Measurements from ENCODE around the gene BATF3. TPM values are rescaled to one million over a fixed set of nuclear protein-coding genes. Genes with fewer than 3 reads are reported as not detected.

The BATF3 gene
- total RNA-seq, 4 donors from 2014 or later: 0.38 to 5.1 TPM; not detected in 2

GRCh38 chr1:212683357-212683722, 16.3 kb downstream of the BATF3 start:
- H3K4me3 ChIP-seq: no peak overlapping the region
- TF ChIP-seq POLR2A (IDR thresholded peaks at IDR 0.05) (no peak), CTCF (IDR thresholded peaks at IDR 0.05 in 4 of 5, conservative IDR thresholded peaks at IDR 0.05 in 1 of 5) (no peak)
- no peak for ATAC-seq
- no peaks in the 10 kb centered on the region for H3K27me3 ChIP-seq
- intact Hi-C loops (cut with DNase I; ENCODE audit: low total_unique reads): no loop called here
- in situ Hi-C loops (cut with MboI; ENCODE audit: low sequenced_read_pairs in 4 of 4): no loop called here
- no peak overlapping the region for H3K27ac ChIP-seq
- H3K36me3 ChIP-seq: no peaks in the 10 kb centered on the region
- H3K9me3 ChIP-seq: no peaks in the 10 kb centered on the region
- H3K4me1 ChIP-seq: no peaks in the 10 kb centered on the region
- no peak for DNase-seq

- Histone ChIP-seq H3K4me3 (no peak overlapping the region), H3K9me3 (no peaks in the 10 kb centered on the region), H3K4me1 (no peaks in the 10 kb centered on the region), H3K27ac (no peak overlapping the region), H3K27me3 (no peaks in the 10 kb centered on the region), H3K36me3 (no peaks in the 10 kb centered on the region)
- intact Hi-C loops (cut with DNase I; ENCODE audit: low total_unique reads) (no loop called here), in situ Hi-C loops (cut with MboI; ENCODE audit: low sequenced_read_pairs in 4 of 4) (no loop called here)
- no peak for ATAC-seq
- TF ChIP-seq CTCF (IDR thresholded peaks at IDR 0.05 in 4 of 5, conservative IDR thresholded peaks at IDR 0.05 in 1 of 5) (no peak), POLR2A (IDR thresholded peaks at IDR 0.05) (no peak)
- no peak for DNase-seq
Measured at GRCh38 chr1:212680680-212681389, 18.8 kb downstream of the BATF3 start.

GRCh38 chr1:212678456-212679410, 20.9 kb downstream of the BATF3 start:
- no peak overlapping the region for H3K4me3 ChIP-seq
- no peak overlapping the region for H3K27ac ChIP-seq
- H3K36me3 ChIP-seq: no peaks in the 10 kb centered on the region
- DNase-seq (no peak), ATAC-seq (no peak)
- in situ Hi-C loops (cut with MboI; ENCODE audit: low sequenced_read_pairs in 4 of 4): no loop called here
- no peaks in the 10 kb centered on the region for H3K9me3 ChIP-seq
- intact Hi-C loops (cut with DNase I; ENCODE audit: low total_unique reads): no loop called here
- no peaks in the 10 kb centered on the region for H3K4me1 ChIP-seq
- no peaks in the 10 kb centered on the region for H3K27me3 ChIP-seq
- TF ChIP-seq POLR2A (IDR thresholded peaks at IDR 0.05) (no peak), CTCF (IDR thresholded peaks at IDR 0.05 in 4 of 5, conservative IDR thresholded peaks at IDR 0.05 in 1 of 5) (no peak)

GRCh38 chr1:212677573-212677972, 22.1 kb downstream of the BATF3 start:
- ATAC-seq (no peak), DNase-seq (no peak)
- Histone ChIP-seq H3K27me3 (no peaks in the 10 kb centered on the region), H3K4me1 (no peaks in the 10 kb centered on the region), H3K36me3 (no peaks in the 10 kb centered on the region), H3K4me3 (no peak overlapping the region), H3K27ac (no peak overlapping the region), H3K9me3 (no peaks in the 10 kb centered on the region)
- intact Hi-C loops (cut with DNase I; ENCODE audit: low total_unique reads): no loop called here
- TF ChIP-seq CTCF (IDR thresholded peaks at IDR 0.05 in 4 of 5, conservative IDR thresholded peaks at IDR 0.05 in 1 of 5): no peak
- in situ Hi-C loops (cut with MboI; ENCODE audit: low sequenced_read_pairs in 4 of 4): no loop called here

All from gastrocnemius medialis (tissue), 4 donors.